DMS153 (cell line): ENCODE results near the gene MOB3B.
"Not testable (repeated sequence)": the region's sequence is repeated elsewhere in the genome, so short reads cannot be mapped to it uniquely, and the experiment has no call there.

Experiments used
- DNase-seq: peaks from one replicate; lab custom pipeline; 2025; lab: John Stamatoyannopoulos, UW

The MOB3B gene

DNA sequence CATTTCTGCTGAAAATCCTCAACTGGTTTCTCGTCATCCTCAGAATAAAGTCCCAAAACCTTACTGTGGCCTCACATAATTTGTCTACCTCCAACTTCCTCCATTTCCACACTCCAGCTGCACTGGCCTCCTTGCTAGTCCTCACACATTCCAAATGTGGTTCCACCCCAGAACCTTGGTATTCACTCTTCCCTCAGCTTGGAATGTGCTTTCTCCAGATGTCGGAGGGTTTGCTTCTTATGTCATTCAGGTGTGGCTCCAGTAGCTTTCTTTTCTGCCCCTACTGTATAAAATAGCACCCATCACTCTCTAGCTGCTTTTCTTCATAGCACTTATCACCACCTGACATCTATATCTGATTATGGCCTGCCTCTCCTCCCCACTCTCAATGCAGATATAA, 108.0 kb downstream of the MOB3B start:
- DNase-seq: no peak

- not testable (repeated sequence) for DNase-seq
Observed at GRCh38 chr9:27419558-27419957, 110.1 kb downstream of the MOB3B start.

DNA sequence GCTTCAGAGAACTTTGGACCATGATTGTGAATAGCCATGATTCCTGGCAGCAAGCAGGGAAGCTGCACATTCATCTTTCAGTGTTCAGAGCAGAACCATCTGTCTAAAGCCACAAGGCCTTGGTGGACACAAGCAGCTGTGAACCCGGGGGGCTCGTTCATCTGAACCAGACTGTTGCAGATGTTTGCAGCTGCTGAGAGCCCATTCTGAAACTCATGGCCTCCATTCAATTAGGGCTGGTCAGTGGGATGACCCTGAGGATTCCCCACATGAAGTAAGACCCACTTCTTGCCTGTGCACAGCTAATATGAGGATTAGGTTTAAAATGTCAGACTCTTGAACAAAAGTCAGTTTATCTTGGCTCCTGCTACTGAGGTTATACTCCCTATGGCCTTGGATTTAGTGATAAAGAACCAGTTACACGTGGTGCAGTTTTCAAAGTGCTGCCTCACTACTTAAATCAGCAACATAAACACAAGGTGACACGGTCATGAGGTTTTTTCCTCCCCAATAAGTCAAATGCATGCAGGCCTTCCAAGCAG, 115.3 kb downstream of the MOB3B start:
- DNase-seq: no peak

- no peak for DNase-seq
Observed at GRCh38 chr9:27413511-27414219, 115.9 kb downstream of the MOB3B start.

DNA sequence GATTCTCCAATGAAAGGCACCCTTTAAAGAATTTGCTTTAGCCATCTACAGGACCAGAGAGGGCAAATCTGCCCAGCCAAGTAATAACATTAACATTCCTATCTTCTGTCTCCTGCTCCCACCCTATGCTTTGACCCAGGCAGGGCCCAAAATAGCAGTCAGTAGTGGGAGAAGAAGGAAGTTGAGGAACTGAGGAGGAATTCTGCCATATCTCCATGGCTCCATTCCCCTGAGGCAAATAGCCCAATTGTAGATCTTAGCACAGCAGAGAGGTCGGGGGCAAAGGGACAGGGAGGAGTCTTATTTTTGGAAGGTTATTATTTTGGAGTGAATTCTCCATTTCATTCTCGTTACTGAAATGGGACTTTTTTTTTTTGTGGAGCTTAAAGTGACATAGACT, 116.7 kb downstream of the MOB3B start:
- no peak for DNase-seq

GRCh38 chr9:27412081-27412480, 117.5 kb downstream of the MOB3B start:
- DNase-seq: no peak

DNA sequence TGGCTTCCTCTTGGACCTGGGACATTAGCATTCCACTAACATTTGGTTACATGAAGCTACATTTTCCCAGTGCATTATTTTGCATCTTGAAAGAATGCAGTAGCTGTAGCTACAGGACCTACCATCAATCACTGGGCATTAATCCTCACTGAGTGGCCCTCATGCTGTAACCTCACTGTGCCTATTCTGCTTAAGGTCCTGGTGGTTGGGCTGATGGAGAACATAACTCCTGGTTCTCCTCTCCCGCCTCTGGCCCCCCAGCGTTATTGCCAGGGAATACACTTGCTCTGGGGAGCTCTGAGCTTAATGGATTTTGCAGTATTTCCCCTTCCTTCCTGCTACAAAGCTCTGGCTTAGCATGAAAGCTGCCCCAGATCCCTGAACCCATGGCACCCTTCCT, 121.1 kb downstream of the MOB3B start:
- no peak for DNase-seq

GRCh38 chr9:27408001-27408400, 121.6 kb downstream of the MOB3B start:
- no peak for DNase-seq

DNA sequence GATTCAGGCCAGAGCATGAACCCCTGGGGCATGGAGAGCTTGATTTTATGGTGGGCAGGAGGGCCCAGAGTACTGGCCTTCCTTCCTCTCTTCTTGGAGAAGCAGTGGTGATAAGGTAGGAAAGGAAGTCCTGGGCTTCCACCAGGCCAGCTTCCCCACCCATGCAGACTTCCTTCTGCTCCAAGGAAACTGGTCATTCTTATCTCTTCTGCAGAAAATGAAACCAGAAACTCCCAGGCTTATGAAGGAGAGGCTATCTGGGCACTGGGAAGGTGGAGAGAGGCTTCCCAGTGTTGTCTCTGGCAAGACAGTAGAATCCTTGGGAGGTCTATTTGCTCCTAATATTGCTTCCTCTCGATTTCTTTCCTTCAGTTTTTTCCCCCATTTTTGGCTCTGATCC, 122.1 kb downstream of the MOB3B start:
- no peak for DNase-seq

DNA sequence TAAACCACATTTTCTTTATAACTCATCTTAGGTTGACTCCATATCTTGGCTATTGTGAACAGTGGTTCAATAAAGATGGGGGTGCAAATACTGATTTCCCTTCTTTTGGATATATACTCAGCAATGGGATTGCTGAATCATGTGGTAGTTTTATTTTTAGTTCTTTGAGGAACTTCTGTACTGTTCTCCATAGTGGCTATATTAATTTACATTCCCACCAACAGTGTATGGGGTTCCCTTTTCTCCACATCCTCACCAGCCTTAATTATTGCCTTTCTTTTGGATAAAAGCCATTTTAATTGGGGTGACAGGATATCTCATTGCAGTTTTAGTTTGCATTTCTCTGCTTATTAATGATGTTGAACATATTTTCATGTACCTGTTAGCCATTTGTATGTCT, 125.0 kb downstream of the MOB3B start:
- no peak for DNase-seq

- DNase-seq: no peak
Observed at GRCh38 chr9:27402626-27403025, 127.0 kb downstream of the MOB3B start.

DNA sequence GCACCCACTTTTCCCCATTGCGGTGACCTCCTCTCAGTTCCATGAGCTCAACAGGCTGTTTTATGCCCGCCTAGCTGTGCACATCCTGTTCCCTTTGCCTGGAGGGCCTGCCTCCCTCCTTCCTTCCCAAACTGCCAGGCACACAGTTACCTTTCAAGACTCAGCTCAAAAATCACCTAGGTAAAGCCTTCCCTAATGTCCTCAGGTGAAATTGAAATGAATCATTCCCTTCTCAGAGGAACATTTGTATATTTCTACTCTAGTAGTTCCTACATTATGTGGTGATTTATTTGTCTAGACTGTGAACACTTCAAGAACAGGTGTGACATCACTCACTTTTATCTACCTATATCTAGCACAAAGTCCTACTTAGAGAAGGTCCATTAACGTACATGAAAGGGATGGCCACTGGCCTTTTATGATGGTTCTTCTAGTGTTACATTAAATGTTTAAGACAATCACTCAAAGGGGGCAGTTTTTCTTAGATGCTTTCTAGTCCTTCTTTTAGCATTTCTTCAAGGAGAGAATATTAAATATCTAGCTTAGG, 129.2 kb downstream of the MOB3B start:
- no peak for DNase-seq

DNA sequence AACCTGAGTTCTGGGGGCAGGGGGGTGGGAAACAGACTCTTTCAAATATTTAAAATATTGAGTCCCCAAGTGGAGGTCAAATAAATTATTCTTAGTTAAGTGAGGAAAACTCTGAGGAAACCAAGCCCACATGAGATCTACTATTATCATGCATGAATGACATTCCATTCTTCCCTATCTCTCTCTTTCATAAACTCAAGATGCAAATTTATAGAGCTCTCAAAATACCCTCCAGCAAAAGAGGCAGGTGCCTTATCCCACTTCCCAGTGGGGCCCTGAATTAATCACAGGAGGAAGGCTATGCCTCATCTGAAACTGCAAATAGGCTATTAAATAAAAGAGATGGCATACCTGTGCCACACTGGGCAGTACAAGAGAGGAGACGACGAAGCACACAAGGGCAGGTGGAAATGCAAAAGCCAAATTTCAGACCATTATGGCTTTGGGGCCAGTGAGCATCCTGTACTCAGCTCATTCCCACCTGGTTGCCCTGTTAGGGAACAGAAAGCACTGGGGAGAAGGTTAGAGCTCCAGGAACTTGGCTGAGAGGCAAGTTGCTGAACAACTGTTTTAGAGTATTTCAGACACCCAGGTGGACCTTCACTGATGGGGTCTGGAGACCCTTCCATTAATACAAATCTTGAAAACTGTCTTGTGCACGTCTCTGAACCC, 130.5 kb downstream of the MOB3B start:
- DNase-seq: no peak

DNA sequence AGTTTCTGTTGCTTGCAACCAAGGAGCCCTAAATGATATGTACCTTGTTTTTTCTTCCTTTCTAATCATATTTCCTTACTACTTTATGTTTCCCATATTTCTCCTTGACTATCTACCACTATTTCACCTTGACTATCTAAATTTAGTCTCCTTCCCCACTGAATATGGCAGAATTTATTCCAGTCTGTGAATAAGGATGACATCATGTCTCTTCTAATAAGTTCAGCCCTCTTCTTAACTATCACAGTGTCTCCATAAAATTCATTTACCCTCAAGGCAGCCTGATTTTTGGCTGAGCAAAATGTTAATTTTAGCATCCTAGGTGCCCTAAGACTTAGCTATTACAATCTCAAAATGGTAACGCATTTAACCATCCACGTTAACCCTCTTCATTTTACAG, 133.1 kb downstream of the MOB3B start:
- DNase-seq: no peak

DNA sequence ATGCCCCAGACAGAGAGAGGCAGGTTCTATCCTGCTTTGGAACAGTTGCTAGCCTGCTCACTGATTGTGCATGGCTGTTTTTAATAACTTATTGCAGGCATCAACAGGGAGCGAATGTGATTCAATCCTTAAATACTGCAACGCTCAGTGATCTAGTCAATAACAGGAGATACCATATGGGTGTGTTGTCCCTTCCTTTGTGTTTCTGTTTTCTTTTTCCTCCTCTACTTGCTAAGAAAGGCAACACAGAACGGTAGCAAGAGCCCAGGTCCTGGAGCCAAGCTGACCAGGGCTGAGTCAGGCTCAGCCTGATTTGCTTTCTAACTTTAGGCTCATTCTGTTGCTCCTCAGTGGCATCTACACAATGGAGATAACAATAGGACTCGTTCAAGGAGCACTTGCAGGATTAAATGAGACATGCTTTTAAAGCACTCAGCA, 134.1 kb downstream of the MOB3B start:
- no peak for DNase-seq

DNA sequence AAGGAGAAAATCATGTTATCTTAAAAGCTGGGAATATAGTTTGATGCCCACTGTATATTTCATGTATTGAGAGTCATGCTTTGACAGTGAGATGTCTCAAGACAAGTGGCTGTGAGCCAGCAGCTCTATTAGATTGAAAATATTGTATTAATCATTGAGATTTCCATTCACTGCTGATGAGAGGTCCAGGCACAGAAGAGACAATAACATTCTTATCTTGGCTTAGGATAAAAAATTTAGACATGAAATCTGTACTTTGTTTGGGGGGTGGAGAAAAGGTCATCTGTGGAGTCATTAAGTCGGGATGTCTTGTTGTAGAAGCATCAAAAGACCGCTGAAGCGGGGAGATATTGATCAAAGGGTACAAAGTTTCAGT, 134.8 kb downstream of the MOB3B start:
- no peak for DNase-seq

DNA sequence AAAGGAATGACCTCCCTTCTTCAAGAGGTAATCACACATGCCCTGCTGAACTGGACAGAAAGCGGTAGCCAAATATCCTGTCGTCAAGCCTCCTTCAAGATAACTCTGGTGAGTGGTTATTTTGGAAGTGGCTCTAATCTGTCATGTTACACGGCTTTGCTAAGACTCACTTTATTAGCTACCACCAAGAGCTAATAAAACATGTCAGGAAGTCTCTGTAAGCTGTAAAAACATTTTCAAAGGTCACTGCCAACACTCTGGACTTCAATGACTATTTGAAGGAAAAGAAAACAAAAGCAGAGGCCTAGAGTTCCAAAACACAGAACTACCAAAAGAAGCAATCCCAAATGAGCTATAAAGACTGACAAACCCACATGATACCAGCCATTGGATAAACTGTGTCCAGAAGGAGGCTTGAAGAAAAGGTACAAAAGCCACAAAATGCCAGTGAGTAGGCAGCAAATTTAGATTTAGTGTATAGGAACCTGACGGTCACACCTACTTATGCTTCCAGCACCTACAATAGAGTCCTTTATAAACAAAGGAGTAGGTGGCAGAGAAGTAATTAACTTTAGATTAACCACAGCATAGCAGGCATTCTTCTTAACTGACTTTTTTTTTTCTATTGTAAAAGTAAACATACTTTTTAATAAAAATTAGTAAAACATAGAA, 135.3 kb downstream of the MOB3B start:
- no peak for DNase-seq

- DNase-seq: no peak
Observed at GRCh38 chr9:27393054-27393846, 136.4 kb downstream of the MOB3B start.

DNA sequence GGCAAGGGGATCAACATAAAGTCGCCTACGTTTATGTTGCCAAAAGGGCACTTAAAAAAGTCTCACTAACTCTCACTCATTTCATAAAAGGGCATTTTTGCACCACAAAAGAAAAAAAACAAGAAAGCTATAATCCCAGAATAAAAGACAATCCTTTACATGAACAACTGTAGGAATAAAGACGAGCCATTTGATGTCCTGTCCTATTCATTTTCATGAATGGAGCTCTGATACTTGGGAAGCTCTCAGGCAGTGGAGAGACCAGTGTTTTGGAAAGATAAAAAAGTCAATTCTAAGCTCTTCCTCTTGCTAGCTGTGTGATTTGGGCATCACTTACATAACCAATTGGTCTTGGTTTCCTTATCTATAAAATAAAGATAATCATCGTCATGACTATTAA, 137.2 kb downstream of the MOB3B start:
- no peak for DNase-seq

DNA sequence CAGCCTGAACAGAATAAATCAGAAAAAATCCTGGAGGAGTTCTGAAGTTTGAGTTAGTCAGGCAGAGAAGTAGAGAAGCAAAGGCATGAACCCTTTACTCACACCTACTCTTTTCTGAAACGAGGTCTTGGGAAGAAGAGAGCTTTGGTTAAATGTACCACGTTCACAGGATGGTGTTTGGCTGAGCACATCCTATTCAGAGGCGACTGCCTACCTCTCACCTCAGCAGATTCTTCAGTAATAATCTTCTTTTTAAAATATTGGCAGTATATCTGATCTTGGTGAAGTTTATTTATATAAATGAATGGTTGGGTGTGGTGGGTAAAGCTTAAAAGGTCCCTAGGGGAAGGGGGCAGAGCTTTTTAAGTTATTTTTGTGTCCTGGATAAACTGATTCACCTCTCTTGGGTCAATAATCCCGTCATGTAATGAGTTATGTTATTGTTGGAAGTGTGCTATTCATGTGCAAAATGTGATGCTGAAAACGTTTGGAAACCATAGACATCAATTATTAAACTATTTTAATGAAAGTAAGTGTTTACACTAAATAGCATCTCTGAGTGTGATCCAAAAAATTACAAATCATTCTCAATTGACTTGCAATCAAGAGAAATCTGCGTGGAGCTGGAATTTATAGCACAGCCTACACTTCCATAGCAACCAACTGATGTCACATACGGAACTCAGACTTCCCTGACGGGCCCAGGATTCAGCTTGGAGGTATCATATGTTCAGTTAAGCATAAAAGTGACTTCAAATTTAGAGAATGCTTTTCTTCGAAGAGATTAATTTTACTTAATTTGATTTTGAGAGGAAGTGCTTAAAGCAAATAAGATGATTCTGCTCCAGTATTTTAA, 138.3 kb downstream of the MOB3B start:
- DNase-seq: no peak

GRCh38 chr9:27388150-27388549, 141.5 kb downstream of the MOB3B start:
- no peak for DNase-seq
